Ecto neural progenitor cell (in vitro differentiated cells): ENCODE measurements around the gene PKLR.
A peak's percentile ranks its signal among the peaks of the same experiment; 100 is the strongest.
"Not testable (repeated sequence)": the region's sequence is repeated elsewhere in the genome, so short reads cannot be mapped to it uniquely, and the experiment has no call there.

ENCODE experiments used
- DNase-seq: peaks from one replicate; pipeline ENCODE4 v3.0.0-alpha.2; 2018; ENCODE audit warnings: low spot score

PKLR gene

DNA sequence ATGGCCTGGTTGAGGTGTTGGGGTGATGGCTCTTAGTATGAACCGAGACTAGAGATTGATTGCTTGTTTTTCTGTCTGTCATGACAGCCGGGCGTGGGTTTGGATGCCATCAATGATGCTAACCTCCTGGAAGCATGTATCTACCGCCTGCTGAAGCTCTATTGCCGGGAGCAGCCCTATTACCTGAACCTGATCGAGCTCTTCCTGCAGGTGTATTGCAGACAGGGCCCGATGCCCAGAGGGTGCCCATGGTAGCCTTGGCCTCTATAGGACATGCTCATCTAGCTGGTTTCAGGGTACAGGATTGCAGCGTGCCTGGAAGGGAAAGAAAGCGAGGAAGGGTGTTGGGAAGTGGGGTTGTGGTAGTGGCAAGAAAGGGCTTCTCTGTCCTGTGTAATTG, 16.8 kb upstream of the PKLR start:
- DNase-seq: no peak

DNA sequence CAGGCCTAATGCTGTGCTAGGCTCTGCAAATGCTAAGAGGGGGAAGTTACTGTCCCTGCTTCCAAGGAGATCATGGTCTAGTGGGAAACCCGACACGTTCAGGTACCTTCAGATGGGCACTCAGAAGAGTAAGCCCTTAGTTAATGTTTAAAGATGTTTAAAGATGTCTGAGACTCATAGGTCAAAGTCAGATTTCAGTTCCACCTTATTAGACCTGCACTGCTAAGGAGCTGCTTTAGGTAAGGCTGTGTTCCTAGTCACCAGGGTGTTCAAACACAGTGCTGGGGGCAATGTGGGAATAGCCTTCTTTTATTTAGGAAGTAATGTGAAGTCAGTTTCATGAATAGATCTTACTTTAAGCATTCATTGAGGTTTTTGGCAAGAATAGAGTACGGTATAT, 15.7 kb upstream of the PKLR start:
- DNase-seq: no peak

GRCh38 chr1:155313261-155313660, 12.0 kb upstream of the PKLR start:
- DNase-seq: no peak

- DNase-seq: no peak
Observed at GRCh38 chr1:155309423-155310021, 8.3 kb upstream of the PKLR start.

- peak; percentile 99 for DNase-seq
Observed at GRCh38 chr1:155308493-155309422, 7.5 kb upstream of the PKLR start, which contains the start of gene FDPS. Gene FDPS (plus strand): TSS chr1:155308866. CDS start chr1:155309790, 924 bp downstream.

DNA sequence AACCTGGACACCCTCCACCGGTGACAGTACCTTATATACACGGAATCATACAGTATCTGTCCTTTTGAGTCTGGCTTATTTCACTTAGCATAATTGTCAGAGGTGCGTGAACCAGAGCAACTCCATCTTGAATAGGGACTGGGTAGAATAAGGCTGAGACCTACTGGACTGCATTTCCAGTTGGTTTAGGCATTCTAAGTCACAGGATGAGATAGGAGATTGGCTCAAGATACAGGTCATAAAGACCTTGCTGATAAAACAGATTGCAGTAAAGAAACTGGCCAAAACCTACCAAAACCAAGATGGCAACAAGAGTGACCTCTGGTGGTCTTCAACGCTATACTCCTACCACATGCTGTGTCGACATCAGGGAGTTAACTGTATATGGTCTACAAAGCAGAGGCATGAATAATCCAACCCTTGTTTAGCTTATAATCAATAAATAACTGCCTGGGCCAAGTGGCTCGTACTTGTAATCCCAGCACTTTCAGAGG, 6.1 kb upstream of the PKLR start:
- DNase-seq: no peak

- DNase-seq: no peak
Observed at GRCh38 chr1:155305881-155306391, 4.7 kb upstream of the PKLR start.

GRCh38 chr1:155304558-155305063, 3.4 kb upstream of the PKLR start:
- no peak for DNase-seq

DNA sequence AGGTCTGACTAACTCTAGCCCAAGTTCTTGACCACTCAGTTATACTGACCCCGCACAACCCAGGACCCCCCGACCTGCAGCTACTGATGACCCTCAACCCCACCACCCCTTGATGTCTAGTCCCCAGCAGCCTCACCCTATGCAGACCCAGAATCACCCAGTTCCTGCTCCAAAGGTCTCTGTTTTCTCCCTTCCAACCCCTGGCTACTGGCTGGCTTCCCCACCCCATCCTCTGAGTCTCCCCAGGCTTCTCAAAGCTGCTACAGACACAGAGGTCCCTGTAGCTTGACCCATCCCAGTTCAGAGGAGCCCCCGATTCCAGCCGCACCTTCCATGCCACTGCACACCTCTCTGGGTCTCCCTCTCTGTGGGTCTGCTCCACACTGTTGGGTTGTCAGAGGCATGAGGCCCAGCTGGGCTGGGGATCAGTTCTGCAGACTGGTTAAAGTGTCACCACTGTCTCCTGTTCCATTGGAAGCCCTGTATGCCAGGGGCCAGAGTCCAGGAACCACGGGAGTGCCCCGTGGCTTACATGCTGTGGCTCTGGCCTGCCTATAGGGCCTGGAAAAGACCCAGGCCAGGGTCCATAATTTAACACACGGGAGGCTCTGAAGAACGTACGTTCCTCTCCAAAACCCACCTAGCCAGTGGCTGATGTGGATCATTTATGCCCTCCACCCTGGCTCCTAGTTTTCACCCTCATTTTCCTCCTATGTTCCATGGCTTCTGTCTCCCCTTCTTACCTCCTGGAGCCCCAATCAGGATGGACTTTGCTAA, 497 bp downstream of the PKLR start:
- DNase-seq: no peak

DNA sequence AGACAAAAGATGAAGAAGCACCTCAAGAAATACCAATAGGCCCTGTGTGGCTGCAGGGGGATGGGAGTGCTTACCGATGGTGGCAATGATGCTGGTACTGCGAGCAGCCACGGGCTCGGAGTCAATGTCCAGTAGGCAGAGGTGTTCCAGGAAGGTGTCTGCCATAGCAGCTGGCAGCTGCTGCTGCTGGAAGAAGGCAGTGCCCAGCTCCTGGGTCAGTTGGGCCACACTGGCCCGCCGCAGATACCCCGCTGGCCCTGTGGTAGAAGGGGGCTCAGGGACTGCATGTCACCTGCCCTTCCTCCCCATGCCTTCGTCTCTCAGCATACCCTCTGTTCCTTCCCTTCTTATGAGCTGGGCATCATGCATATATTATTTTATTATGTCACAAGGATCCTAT, 1.2 kb downstream of the PKLR start:
- no peak for DNase-seq

GRCh38 chr1:155297384-155297783, 3.9 kb downstream of the PKLR start:
- DNase-seq: no peak

DNA sequence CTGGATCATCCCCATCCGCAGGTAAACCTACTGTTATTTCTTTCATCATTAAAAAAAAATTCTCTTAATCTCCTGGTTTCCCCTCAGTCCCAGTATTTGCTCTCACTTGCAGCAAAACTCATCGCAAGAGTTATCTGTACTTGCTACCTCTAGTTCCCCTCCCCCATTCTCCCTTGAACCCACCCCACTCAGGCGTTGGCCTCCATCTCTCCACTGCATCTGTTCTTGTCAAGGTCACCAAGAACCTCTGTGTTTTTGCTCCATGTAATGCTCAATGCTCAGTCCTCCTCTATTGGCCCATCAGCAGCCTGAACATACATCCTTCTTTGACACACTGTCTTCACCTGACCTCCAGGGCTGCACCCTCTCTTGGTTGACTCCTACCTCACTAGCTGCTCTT, 4.6 kb downstream of the PKLR start:
- no peak for DNase-seq

GRCh38 chr1:155295942-155296267, 5.3 kb downstream of the PKLR start:
- DNase-seq: no peak

DNA sequence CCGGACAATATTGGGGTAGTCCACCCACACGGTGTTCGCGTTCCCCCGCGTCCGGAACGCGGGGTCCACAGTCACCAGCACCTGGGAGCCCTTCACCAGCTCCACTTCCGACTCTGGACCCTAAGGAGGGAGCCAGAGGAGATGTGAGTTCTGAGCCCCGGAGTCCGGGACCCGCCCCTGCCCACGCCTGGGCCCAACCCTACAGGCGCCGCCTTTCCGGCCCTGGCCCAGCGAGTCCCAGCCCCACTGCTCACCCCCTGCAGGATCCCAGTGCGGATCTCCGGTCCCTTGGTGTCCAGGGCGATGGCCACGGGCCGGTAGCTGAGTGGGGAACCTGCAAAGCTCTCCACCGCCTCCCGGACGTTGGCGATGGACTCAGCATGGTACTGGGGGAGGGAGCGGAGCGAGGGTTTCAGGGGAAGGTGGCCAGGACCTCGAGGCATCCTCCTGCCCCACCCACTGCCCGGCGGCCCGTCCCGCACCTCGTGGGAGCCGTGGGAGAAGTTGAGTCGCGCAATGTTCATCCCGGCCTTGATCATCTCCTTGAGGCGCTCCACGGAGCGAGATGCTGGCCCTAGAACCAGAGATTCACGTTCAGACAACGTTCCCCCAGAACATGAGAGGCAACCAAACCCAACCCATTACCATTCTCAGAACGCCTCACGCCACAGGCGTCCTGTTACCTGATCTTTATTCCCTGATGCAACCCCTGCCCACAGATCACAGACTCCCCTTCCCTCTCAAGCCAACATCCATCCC, 5.9 kb downstream of the PKLR start:
- DNase-seq: no peak

DNA sequence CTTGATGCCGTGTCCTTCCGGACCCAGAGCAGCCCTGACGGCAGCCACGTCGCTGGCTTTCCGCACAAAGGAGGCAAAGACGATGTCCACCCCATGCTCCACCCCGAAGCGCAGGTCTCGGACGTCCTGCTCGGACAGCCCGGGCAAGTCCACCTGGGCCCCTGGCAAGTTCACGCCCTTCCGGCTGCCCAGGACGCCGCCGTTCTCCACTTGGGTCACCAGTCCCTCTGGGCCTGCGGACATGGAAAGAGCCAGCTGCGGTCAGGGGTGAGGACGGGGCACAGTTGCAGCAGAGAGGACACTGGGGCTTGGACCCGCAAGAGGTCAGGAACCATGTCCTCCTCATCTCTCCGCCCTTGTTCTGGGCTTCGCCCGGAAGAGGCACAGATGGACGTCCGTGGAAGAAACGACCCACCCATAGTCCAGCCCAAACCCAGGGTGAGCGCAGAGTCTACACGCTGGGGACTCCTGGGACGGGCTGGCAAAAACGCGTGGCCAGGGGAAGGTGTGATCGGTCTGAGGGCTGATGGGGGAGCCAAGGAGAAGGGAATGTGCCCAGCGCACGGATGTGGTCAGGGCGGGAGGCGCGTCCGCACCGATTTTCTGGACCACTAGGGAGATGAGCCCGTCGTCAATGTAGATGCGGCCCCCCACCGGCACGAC, 6.6 kb downstream of the PKLR start:
- DNase-seq: no peak

GRCh38 chr1:155293086-155293749, 8.0 kb downstream of the PKLR start:
- DNase-seq: no peak

GRCh38 chr1:155291006-155291405, 10.2 kb downstream of the PKLR start:
- DNase-seq: not testable (repeated sequence)

GRCh38 chr1:155287987-155288543, 13.2 kb downstream of the PKLR start:
- no peak for DNase-seq

DNA sequence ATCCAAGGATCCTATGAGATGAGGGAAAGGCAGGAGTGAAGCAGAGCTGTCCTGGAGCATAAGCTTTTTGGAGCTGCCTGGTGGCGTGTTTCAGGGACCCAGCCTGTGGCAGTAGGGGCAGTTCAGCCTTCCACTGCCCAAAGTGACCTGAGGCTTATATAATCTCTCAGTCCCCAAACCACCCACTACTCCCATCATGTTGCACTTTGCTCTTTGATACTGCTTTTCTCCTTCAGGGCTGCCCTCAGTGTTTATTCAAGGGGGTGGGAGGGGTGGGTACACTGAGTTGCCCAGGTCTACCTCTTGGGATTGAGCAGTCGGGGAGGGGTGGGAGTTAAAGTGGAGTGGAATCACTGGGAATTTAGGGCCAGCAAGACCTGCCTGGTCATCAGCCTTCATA, 14.7 kb downstream of the PKLR start:
- DNase-seq: no peak

DNA sequence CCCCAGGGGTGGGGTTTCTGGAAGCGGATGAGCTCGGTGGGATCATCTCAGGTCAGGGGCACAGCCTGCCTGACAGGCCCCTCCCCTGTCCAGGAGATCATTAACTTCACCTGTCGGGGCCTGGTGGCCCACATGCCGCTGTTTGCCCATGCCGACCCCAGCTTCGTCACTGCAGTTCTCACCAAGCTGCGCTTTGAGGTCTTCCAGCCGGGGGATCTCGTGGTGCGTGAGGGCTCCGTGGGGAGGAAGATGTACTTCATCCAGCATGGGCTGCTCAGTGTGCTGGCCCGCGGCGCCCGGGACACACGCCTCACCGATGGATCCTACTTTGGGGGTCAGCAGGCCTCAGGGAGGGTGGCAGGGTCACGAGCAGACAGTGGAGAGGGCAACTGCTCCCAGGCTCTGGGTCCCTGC, 15.6 kb downstream of the PKLR start:
- no peak for DNase-seq
